HepG2 (cell line): ENCODE results near the gene STIM2. TPM values are rescaled to one million over a fixed set of nuclear protein-coding genes. Genes with fewer than 3 reads are reported as not detected.
A peak's percentile ranks its signal among the peaks of the same experiment; 100 is the strongest.

ENCODE experiments used
- ASH2L ChIP-seq: fragments of 300-600, 200-600 bp; sonication (generic); IDR thresholded peaks from 2 replicates; pipeline ENCODE4 v1.7.0; 2017; ENCODE audit warnings: low read depth, mild to moderate bottlenecking, moderate library complexity, mixed read lengths, low read length; ENCODE audit not compliant: insufficient read length
- ATRX ChIP-seq: sonication (generic); formaldehyde crosslinking; IDR thresholded peaks from 2 replicates; pipeline ENCODE4 v1.4.0; 2020; ENCODE audit warnings: missing genetic modification reagents, borderline replicate concordance
- DNMT1 ChIP-seq: sonication (generic); formaldehyde crosslinking; IDR thresholded peaks from 2 replicates; pipeline ENCODE4 v1.5.1; 2020; ENCODE audit warnings: mild to moderate bottlenecking, missing genetic modification reagents
- HDAC6 ChIP-seq: fragments of 200-600 bp; sonication (generic); IDR thresholded peaks from 2 replicates; pipeline ENCODE4 v1.7.0; 2017; ENCODE audit warnings: mild to moderate bottlenecking, antibody characterized with exemption, low read length, low read depth
- KDM1A ChIP-seq: IDR thresholded peaks from 2 replicates; pipeline ENCODE4 v1.6.1; 2016; ENCODE audit warnings: missing compliant biosample characterization
- KLF16 ChIP-seq, 2 experiments: sonication (generic) in 1 of 2; formaldehyde crosslinking in 1 of 2; IDR thresholded peaks; 2 replicates each; pipeline versions ENCODE4 v1.6.1 to v1.8.0; 2016 to 2023; ENCODE audit warnings: missing genetic modification reagents in 2 of 2, missing compliant biosample characterization in 1 of 2
- MBD4 ChIP-seq: IDR thresholded peaks from 2 replicates; pipeline ENCODE4 v1.6.1; 2012; ENCODE audit warnings: low read length, inconsistent platforms, borderline replicate concordance
- MED8 ChIP-seq: sonication (generic); formaldehyde crosslinking; IDR thresholded peaks from 2 replicates; pipeline ENCODE4 v1.8.1; 2023; ENCODE audit warnings: mild to moderate bottlenecking, missing genetic modification reagents; ENCODE audit not compliant: insufficient replicate concordance
- MIER3 ChIP-seq: IDR thresholded peaks from 2 replicates; pipeline ENCODE4 v1.6.1; 2016; ENCODE audit warnings: missing compliant biosample characterization, borderline replicate concordance
- NFKBIZ ChIP-seq: IDR thresholded peaks from 2 replicates; pipeline ENCODE4 v1.6.1; 2018; ENCODE audit warnings: missing genetic modification reagents, missing compliant biosample characterization
- NKX3-1 ChIP-seq: sonication (generic); formaldehyde crosslinking; IDR thresholded peaks from 2 replicates; pipeline ENCODE4 v1.5.0; 2020; ENCODE audit warnings: missing genetic modification reagents
- RBAK ChIP-seq: sonication (generic); formaldehyde crosslinking; IDR thresholded peaks from 2 replicates; pipeline ENCODE4 v1.5.1; 2020; ENCODE audit warnings: mild to moderate bottlenecking, missing genetic modification reagents
- SOX5 ChIP-seq: IDR thresholded peaks from 2 replicates; pipeline ENCODE4 v1.6.1; 2016; ENCODE audit warnings: borderline replicate concordance
- ZNF17 ChIP-seq: sonication (generic); formaldehyde crosslinking; IDR thresholded peaks from 2 replicates; pipeline ENCODE4 v1.5.0; 2020; ENCODE audit warnings: mild to moderate bottlenecking, missing genetic modification reagents
- ZNF335 ChIP-seq: sonication (generic); formaldehyde crosslinking; IDR thresholded peaks from 2 replicates; pipeline ENCODE4 v1.4.0; 2020; ENCODE audit warnings: missing genetic modification reagents
- ZNF33A ChIP-seq: sonication (generic); formaldehyde crosslinking; IDR thresholded peaks from 2 replicates; pipeline ENCODE4 v1.5.1; 2020; ENCODE audit warnings: missing genetic modification reagents, mild to moderate bottlenecking, moderate library complexity, borderline replicate concordance
- ZNF496 ChIP-seq: sonication (generic); formaldehyde crosslinking; IDR thresholded peaks from 2 replicates; pipeline ENCODE4 v1.8.1; 2023; ENCODE audit warnings: mild to moderate bottlenecking, moderate library complexity, missing genetic modification reagents; ENCODE audit not compliant: insufficient replicate concordance
- ZNF557 ChIP-seq: sonication (generic); formaldehyde crosslinking; IDR thresholded peaks from 2 replicates; pipeline ENCODE4 v1.4.0; 2020; ENCODE audit warnings: missing genetic modification reagents
- ZNF83 ChIP-seq: sonication (generic); formaldehyde crosslinking; IDR thresholded peaks from 2 replicates; pipeline ENCODE4 v1.4.0; 2020; ENCODE audit warnings: missing genetic modification reagents, mild to moderate bottlenecking, borderline replicate concordance
- ZNF839 ChIP-seq: sonication (generic); formaldehyde crosslinking; IDR thresholded peaks from 2 replicates; pipeline ENCODE4 v1.4.0; 2020; ENCODE audit warnings: missing genetic modification reagents, mild to moderate bottlenecking, borderline replicate concordance
- ZNF878 ChIP-seq: sonication (generic); formaldehyde crosslinking; IDR thresholded peaks from 2 replicates; pipeline ENCODE4 v1.8.1; 2023; ENCODE audit warnings: mild to moderate bottlenecking, missing genetic modification reagents, moderate library complexity
- ZSCAN29 ChIP-seq: sonication (generic); formaldehyde crosslinking; conservative IDR thresholded peaks from 2 replicates; pipeline ENCODE4 v1.4.0; 2020; ENCODE audit warnings: mild to moderate bottlenecking, missing genetic modification reagents
- polyA plus RNA-seq, 8 experiments: library from polyadenylated mRNA; depleted of rRNA in 3 of 8; stranded (reverse) in 7 of 8; unstranded in 1 of 8; fragments of >200 nt; fragmentation: Illumina TruSeq in 4 of 8; extraction: Trizol in 4 of 8; gene quantifications; 2 replicates each; pipeline versions ENCODE4 v1.2.1 to v1.2.3, GENCODE V29; 2011 to 2016; ENCODE audit warnings: low read depth in 4 of 8, missing spikeins in 1 of 8, mixed read lengths in 1 of 8; ENCODE audit not compliant: insufficient read depth in 1 of 8
- total RNA-seq, 5 experiments: library from RNA; depleted of rRNA; stranded (reverse); fragments of >200 nt; fragmentation: Illumina TruSeq; extraction: Trizol; gene quantifications; 2 replicates each; pipeline ENCODE4 v1.2.3, GENCODE V29; 2016; ENCODE audit warnings: low read depth in 1 of 5
- TF ChIP-seq, protein P1 (sequence below): IDR thresholded peaks from 2 replicates; pipeline ENCODE4 v1.6.1; 2012; ENCODE audit warnings: low read depth, low read length, improper control_type of control experiment
- TF ChIP-seq, protein P2 (sequence below): sonication (generic); formaldehyde crosslinking; IDR thresholded peaks from 2 replicates; pipeline ENCODE4 v1.8.1; 2022; ENCODE audit warnings: low read depth, mild to moderate bottlenecking, missing genetic modification reagents
- TF ChIP-seq, protein P3 (sequence below): sonication (generic); formaldehyde crosslinking; IDR thresholded peaks from 2 replicates; pipeline ENCODE4 v1.8.0; 2022; ENCODE audit warnings: mild to moderate bottlenecking, missing genetic modification reagents, borderline replicate concordance

Gene STIM2
- total and polyA plus RNA-seq, 2 of the 13 experiments (the other 11 are each of a cell fraction or from before 2014, with no cell fraction given), result 19.3 to 19.4 TPM

DNA sequence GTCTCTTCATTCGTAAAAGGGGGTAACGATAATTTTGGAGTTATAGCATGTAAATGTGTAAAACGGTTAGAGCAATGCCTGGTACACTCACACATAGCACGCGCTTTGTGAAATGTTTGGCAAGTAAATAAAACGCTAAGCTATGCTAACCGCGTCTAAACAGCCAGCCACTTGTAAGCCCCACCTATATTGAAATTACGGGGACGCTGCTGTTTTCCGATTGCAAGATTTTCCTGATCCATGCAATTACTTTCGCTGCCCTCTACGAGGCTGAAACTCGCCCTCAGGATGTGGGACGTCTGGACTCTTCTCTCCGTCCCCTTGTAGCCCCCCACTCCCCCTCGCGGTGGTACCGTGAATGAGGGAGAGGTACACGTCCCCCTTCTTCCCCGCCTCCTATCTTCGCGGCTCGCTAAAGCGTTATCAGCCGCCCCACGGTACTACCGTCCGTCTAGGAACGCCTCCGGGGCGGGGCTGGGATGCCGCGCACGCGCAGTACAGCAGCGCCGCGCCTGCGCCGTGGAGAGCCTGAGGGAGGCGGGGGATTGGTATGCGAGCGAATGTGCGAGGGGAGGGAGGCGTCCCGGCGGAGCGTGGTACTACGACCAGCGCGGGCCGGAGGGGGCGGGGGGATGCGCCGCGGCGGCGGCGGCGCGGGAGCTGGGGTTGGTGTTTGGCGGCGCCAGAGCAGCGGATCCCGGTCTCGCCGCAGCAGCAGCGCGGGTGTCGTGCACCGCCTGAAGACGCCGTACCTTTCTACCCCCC, at the start of gene STIM2 (continued):
- no peak for TF ChIP-seq ATRX
- TF ChIP-seq KLF16 (CRISPR knock-in tag; IDR thresholded peaks at IDR 0.05), result peak in 1 of 2 experiments; percentile 59; a peak in 1 of 4 replicates
- no peak for TF ChIP-seq MED8 (CRISPR knock-in tag)
- TF ChIP-seq, protein P1, sequence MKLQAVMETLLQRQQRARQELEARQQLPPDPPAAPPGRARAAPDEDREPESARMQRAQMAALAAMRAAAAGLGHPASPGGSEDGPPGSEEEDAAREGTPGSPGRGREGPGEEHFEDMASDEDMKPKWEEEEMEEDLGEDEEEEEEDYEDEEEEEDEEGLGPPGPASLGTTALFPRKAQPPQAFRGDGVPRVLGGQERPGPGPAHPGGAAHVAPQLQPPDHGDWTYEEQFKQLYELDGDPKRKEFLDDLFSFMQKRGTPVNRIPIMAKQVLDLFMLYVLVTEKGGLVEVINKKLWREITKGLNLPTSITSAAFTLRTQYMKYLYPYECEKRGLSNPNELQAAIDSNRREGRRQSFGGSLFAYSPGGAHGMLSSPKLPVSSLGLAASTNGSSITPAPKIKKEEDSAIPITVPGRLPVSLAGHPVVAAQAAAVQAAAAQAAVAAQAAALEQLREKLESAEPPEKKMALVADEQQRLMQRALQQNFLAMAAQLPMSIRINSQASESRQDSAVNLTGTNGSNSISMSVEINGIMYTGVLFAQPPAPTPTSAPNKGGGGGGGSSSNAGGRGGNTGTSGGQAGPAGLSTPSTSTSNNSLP, result peak; percentile 43; the same call in 1 of the 2 replicates
- no peak for TF ChIP-seq ZNF496 (CRISPR knock-in tag)
- no peak for TF ChIP-seq ZNF17 (CRISPR knock-in tag)
- TF ChIP-seq, protein P2, sequence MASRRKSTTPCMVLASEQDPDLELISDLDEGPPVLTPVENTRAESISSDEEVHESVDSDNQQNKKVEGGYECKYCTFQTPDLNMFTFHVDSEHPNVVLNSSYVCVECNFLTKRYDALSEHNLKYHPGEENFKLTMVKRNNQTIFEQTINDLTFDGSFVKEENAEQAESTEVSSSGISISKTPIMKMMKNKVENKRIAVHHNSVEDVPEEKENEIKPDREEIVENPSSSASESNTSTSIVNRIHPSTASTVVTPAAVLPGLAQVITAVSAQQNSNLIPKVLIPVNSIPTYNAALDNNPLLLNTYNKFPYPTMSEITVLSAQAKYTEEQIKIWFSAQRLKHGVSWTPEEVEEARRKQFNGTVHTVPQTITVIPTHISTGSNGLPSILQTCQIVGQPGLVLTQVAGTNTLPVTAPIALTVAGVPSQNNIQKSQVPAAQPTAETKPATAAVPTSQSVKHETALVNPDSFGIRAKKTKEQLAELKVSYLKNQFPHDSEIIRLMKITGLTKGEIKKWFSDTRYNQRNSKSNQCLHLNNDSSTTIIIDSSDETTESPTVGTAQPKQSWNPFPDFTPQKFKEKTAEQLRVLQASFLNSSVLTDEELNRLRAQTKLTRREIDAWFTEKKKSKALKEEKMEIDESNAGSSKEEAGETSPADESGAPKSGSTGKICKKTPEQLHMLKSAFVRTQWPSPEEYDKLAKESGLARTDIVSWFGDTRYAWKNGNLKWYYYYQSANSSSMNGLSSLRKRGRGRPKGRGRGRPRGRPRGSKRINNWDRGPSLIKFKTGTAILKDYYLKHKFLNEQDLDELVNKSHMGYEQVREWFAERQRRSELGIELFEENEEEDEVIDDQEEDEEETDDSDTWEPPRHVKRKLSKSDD, result no peak
- no peak for TF ChIP-seq KDM1A (CRISPR knock-in tag)
- no peak for TF ChIP-seq ZNF557 (CRISPR knock-in tag)
- no peak for TF ChIP-seq MIER3 (CRISPR knock-in tag)
- no peak for TF ChIP-seq HDAC6
- TF ChIP-seq, protein P3, sequence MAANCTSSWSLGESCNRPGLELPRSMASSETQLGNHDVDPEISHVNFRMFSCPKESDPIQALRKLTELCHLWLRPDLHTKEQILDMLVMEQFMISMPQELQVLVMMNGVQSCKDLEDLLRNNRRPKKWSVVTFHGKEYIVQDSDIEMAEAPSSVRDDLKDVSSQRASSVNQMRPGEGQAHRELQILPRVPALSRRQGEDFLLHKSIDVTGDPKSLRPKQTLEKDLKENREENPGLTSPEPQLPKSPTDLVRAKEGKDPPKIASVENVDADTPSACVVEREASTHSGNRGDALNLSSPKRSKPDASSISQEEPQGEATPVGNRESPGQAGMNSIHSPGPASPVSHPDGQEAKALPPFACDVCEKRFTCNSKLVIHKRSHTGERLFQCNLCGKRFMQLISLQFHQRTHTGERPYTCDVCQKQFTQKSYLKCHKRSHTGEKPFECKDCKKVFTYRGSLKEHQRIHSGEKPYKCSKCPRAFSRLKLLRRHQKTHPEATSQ, result peak; percentile 77; the same call in 1 of the 2 replicates
- peak; percentile 31; the same call in 1 of the 2 replicates for TF ChIP-seq ZNF839 (CRISPR knock-in tag)
- TF ChIP-seq NKX3-1 (CRISPR knock-in tag), result no peak
- peak; percentile 63 for TF ChIP-seq ASH2L
- no peak for TF ChIP-seq ZNF878 (CRISPR knock-in tag)
- no peak for TF ChIP-seq DNMT1 (CRISPR knock-in tag)
- peak; percentile 93; the same call in 1 of the 2 replicates for TF ChIP-seq ZSCAN29
- no peak for TF ChIP-seq ZNF33A (CRISPR knock-in tag)
- no peak for TF ChIP-seq ZNF83 (CRISPR knock-in tag)
- 0 out of 2 replicates have a peak, but pooled peaks have one; percentile 19 for TF ChIP-seq NFKBIZ (CRISPR knock-in tag)
- no peak for TF ChIP-seq RBAK (CRISPR knock-in tag)
- 0 out of 2 replicates have a peak, but pooled peaks have one; percentile 29 for TF ChIP-seq ZNF335
- no peak for TF ChIP-seq SOX5 (CRISPR knock-in tag)
- TF ChIP-seq MBD4, result no peak
